SK-N-SH (cell line): Measurements from ENCODE around the gene SRGAP3. TPM values are rescaled to one million over a fixed set of nuclear protein-coding genes. Genes with fewer than 3 reads are reported as not detected.

ENCODE experiments used
- CTCF ChIA-PET: fragments of 300-600, 350-600 bp; formaldehyde crosslinking; extraction: SDS; loops from one replicate; lab custom pipeline; 2021; lab: Yijun Ruan, JAX
- POLR2A ChIA-PET: fragments of 350-600 bp; sonication (Branson Sonifier 250); formaldehyde crosslinking; extraction: SDS; loops from one replicate; lab custom pipeline; 2020; ENCODE audit warnings: antibody characterized with exemption, inconsistent platforms; lab: Yijun Ruan, JAX
- DNase-seq: peaks from one replicate; pipeline ENCODE4 v3.0.0; 2012
- H2AFZ ChIP-seq: fragments of 200-600 bp; sonication (generic); 2 replicates; pipeline ENCODE4 v1.8.1; 2016; ENCODE audit warnings: antibody characterized with exemption, mild to moderate bottlenecking, low read depth
- H3F3A ChIP-seq: fragments of 200-600 bp; sonication (generic); replicated peaks from 2 replicates; pipeline ENCODE3; 2016; ENCODE audit warnings: antibody characterized with exemption, mild to moderate bottlenecking; ENCODE audit not compliant: insufficient read depth
- H3K27ac ChIP-seq, 2 experiments: fragments of 200-500 bp in 1 of 2; fragments of 200-600 bp in 1 of 2; sonication (Bioruptor generic) in 1 of 2; sonication (generic), shearing (Covaris generic) in 1 of 2; 2 replicates each; pipeline versions ENCODE4 v1.5.1 to v1.6.1; 2014 to 2016; ENCODE audit warnings: low read depth in 2 of 2, inconsistent platforms in 1 of 2, low read length in 1 of 2, mild to moderate bottlenecking in 1 of 2, mixed read lengths in 1 of 2
- H3K27me3 ChIP-seq: fragments of 200-600 bp; sonication (generic), shearing (Covaris generic); 2 replicates; pipeline ENCODE4 v1.6.1; 2016; ENCODE audit warnings: mixed run types; ENCODE audit not compliant: insufficient read depth
- H3K36me3 ChIP-seq, 2 experiments: fragments of 200-500 bp in 1 of 2; fragments of 200-600 bp in 1 of 2; sonication (Bioruptor generic) in 1 of 2; sonication (generic) in 1 of 2; replicated peaks in 1 of 2; 2 replicates each; pipeline versions ENCODE3 to v1.5.1; 2014 to 2016; ENCODE audit warnings: low read length in 1 of 2, mild to moderate bottlenecking in 1 of 2; ENCODE audit not compliant: insufficient read depth in 2 of 2, control insufficient read depth in 1 of 2
- H3K4me1 ChIP-seq, 2 experiments: fragments of 200-500 bp in 1 of 2; fragments of 200-600 bp in 1 of 2; sonication (Bioruptor generic) in 1 of 2; sonication (generic), shearing (Covaris generic) in 1 of 2; 2 replicates each; pipeline versions ENCODE4 v1.5.1 to v1.6.1; 2014 to 2016; ENCODE audit warnings: low read depth in 1 of 2, low read length in 1 of 2, mixed run types in 1 of 2; ENCODE audit not compliant: insufficient read depth in 2 of 2, control insufficient read depth in 1 of 2
- H3K4me2 ChIP-seq: fragments of 200-600 bp; sonication (generic), shearing (Covaris generic); 2 replicates; pipeline ENCODE4 v1.6.1; 2017; ENCODE audit warnings: mixed run types
- H3K4me3 ChIP-seq, 2 experiments: fragments of 200-500 bp in 1 of 2; fragments of 200-600 bp in 1 of 2; sonication (Bioruptor generic) in 1 of 2; sonication (generic), shearing (Covaris generic) in 1 of 2; 2 replicates each; pipeline versions ENCODE4 v1.5.1 to v1.8.1; 2014 to 2016; ENCODE audit warnings: low read depth in 2 of 2, inconsistent platforms in 1 of 2, low read length in 1 of 2, mild to moderate bottlenecking in 1 of 2, mixed read lengths in 1 of 2, moderate library complexity in 1 of 2
- H3K79me2 ChIP-seq: fragments of 200-600 bp; sonication (generic); 2 replicates; pipeline ENCODE4 v1.8.1; 2017; ENCODE audit warnings: mild to moderate bottlenecking; ENCODE audit not compliant: insufficient read depth
- H3K9ac ChIP-seq: fragments of 200-600 bp; sonication (generic); 2 replicates; pipeline ENCODE4 v1.6.1; 2017; ENCODE audit warnings: mixed run types
- H3K9me2 ChIP-seq: fragments of 200-600 bp; sonication (generic); 2 replicates; pipeline ENCODE4 v1.6.1; 2017; ENCODE audit warnings: mixed run types
- H3K9me3 ChIP-seq: fragments of 200-600 bp; sonication (generic); 2 replicates; pipeline ENCODE4 v1.6.1; 2017; ENCODE audit warnings: mixed run types, mild to moderate bottlenecking, moderate library complexity
- H4K20me1 ChIP-seq: fragments of 200-600 bp; sonication (generic); 2 replicates; pipeline ENCODE4 v1.6.1; 2017; ENCODE audit warnings: mild to moderate bottlenecking, mixed run types; ENCODE audit not compliant: insufficient read depth
- CHD2 ChIP-seq: fragments of 150-350 bp; IDR thresholded peaks from 2 replicates; pipeline ENCODE4 v1.6.1; 2018; ENCODE audit warnings: low read length; ENCODE audit not compliant: partially characterized antibody
- EP300 ChIP-seq, 2 experiments: IDR thresholded peaks; 2 replicates each; pipeline versions ENCODE4 v1.4.0 to v1.6.1; 2012; ENCODE audit warnings: borderline replicate concordance in 1 of 2, low read depth in 1 of 2, low read length in 1 of 2
- FOSL2 ChIP-seq: IDR thresholded peaks from 2 replicates; pipeline ENCODE4 v1.4.0; 2012; ENCODE audit warnings: low read depth, mild to moderate bottlenecking, moderate library complexity, borderline replicate concordance
- JUND ChIP-seq: IDR thresholded peaks from 2 replicates; pipeline ENCODE4 v1.4.0; 2012
- MXI1 ChIP-seq: IDR thresholded peaks from 2 replicates; pipeline ENCODE4 v1.6.1; 2012; ENCODE audit warnings: mild to moderate bottlenecking, low read depth, low read length, improper control_type of control experiment
- NFIC ChIP-seq: IDR thresholded peaks from 2 replicates; pipeline ENCODE4 v1.4.0; 2012; ENCODE audit warnings: borderline replicate concordance
- NRF1 ChIP-seq: IDR thresholded peaks from 2 replicates; pipeline ENCODE4 v1.6.1; 2012; ENCODE audit warnings: low read depth, mild to moderate bottlenecking, low read length
- RAD21 ChIP-seq: IDR thresholded peaks from 2 replicates; pipeline ENCODE4 v1.6.1; 2012; ENCODE audit warnings: mild to moderate bottlenecking, low read length
- SMC3 ChIP-seq: IDR thresholded peaks from 2 replicates; pipeline ENCODE4 v1.6.1; 2012; ENCODE audit warnings: low read depth, low read length, improper control_type of control experiment
- TCF12 ChIP-seq: IDR thresholded peaks from 2 replicates; pipeline ENCODE4 v1.4.0; 2012
- TEAD4 ChIP-seq: IDR thresholded peaks from 2 replicates; pipeline ENCODE4 v1.4.0; 2012; ENCODE audit warnings: mild to moderate bottlenecking, borderline replicate concordance; ENCODE audit not compliant: insufficient read depth
- WGBS: methylation state at CpG from one replicate; pipeline ENCODE4 v1.1.6; 2017; ENCODE audit warnings: low lambda C conversion rate; 5-methylcytosine and 5-hydroxymethylcytosine counted together
- polyA plus RNA-seq, 3 experiments: library from polyadenylated mRNA; depleted of rRNA; stranded (reverse); fragments of >200 nt; gene quantifications; 2 replicates each; pipeline ENCODE4 v1.2.3, GENCODE V29; 2012
- TF ChIP-seq, protein P1 (sequence below): IDR thresholded peaks from 2 replicates; pipeline ENCODE4 v1.6.1; 2012; ENCODE audit warnings: mild to moderate bottlenecking, low read depth, low read length, moderate library complexity
- TF ChIP-seq, protein P2 (sequence below): fragments of 150-350 bp; IDR thresholded peaks from 2 replicates; pipeline ENCODE4 v1.6.1; 2016; ENCODE audit warnings: mild to moderate bottlenecking, low read depth, low read length
- TF ChIP-seq, protein P3 (sequence below): IDR thresholded peaks from 2 replicates; pipeline ENCODE4 v1.4.0; 2012; ENCODE audit warnings: low read depth
- TF ChIP-seq, protein P4 (sequence below): IDR thresholded peaks from 2 replicates; pipeline ENCODE4; 2012
- TF ChIP-seq, protein P5 (sequence below): fragments of 200-600 bp; sonication (generic); IDR thresholded peaks from 2 replicates; pipeline ENCODE4 v1.6.1; 2017; ENCODE audit warnings: antibody characterized with exemption, mild to moderate bottlenecking, moderate library complexity
- TF ChIP-seq, protein P6 (sequence below): IDR thresholded peaks from 2 replicates; pipeline ENCODE4 v1.4.0; 2012; ENCODE audit warnings: low read depth, borderline replicate concordance

The SRGAP3 gene
- polyA plus RNA-seq, 1 of the 3 experiments (the other 2 are of a cell fraction), result 2.8 TPM

DNA sequence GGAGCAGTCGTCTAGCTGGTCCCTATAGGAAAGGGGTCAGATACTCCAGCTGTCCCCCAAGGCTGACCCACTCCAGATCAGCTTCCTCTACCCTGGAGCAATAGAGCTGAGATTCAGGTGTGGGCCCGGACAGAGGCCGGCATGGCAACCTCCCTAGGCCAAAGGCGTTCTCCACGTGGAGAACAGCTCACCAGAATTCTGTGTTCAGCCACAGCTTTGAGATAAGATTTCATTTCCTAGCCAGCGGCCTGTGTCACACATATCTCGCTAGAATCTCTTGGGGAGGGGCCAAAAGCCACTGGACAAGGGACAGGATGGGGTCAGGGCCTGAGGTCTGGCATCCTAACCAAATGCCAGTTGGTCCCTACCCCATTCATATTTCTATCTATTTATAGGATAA, 20.1 kb downstream of the SRGAP3 start (continued):
- TF ChIP-seq, protein P1, sequence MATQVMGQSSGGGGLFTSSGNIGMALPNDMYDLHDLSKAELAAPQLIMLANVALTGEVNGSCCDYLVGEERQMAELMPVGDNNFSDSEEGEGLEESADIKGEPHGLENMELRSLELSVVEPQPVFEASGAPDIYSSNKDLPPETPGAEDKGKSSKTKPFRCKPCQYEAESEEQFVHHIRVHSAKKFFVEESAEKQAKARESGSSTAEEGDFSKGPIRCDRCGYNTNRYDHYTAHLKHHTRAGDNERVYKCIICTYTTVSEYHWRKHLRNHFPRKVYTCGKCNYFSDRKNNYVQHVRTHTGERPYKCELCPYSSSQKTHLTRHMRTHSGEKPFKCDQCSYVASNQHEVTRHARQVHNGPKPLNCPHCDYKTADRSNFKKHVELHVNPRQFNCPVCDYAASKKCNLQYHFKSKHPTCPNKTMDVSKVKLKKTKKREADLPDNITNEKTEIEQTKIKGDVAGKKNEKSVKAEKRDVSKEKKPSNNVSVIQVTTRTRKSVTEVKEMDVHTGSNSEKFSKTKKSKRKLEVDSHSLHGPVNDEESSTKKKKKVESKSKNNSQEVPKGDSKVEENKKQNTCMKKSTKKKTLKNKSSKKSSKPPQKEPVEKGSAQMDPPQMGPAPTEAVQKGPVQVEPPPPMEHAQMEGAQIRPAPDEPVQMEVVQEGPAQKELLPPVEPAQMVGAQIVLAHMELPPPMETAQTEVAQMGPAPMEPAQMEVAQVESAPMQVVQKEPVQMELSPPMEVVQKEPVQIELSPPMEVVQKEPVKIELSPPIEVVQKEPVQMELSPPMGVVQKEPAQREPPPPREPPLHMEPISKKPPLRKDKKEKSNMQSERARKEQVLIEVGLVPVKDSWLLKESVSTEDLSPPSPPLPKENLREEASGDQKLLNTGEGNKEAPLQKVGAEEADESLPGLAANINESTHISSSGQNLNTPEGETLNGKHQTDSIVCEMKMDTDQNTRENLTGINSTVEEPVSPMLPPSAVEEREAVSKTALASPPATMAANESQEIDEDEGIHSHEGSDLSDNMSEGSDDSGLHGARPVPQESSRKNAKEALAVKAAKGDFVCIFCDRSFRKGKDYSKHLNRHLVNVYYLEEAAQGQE, result no peak
- TF ChIP-seq JUND (no peak), MXI1 (peak; percentile 62; the same call in 1 of the 2 replicates)
- TF ChIP-seq, protein P2, sequence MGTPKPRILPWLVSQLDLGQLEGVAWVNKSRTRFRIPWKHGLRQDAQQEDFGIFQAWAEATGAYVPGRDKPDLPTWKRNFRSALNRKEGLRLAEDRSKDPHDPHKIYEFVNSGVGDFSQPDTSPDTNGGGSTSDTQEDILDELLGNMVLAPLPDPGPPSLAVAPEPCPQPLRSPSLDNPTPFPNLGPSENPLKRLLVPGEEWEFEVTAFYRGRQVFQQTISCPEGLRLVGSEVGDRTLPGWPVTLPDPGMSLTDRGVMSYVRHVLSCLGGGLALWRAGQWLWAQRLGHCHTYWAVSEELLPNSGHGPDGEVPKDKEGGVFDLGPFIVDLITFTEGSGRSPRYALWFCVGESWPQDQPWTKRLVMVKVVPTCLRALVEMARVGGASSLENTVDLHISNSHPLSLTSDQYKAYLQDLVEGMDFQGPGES, result no peak

DNA sequence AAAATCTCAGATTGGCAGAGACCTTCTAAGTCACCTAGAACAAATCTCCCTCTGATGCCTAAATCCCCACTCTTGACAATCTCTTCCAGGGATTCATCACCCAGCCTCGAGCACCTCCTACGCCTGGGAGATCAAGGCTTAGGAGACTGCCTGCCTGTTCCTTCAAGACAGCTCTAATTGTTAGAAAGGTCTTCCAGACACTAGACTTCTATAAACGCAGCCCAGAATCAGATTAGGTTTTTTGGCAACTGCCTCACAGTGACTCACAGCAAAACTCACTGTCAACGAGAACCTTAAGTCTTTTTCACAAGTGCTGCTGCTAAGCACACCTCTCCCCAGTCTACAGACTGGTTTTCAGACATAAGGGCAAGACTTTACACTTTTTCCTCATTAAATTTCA, 23.1 kb downstream of the SRGAP3 start:
- H3K4me2 ChIP-seq, result peak overlapping the region; percentile 25; the same call in 1 of the 2 replicates
- H3K79me2 ChIP-seq, result no peaks in the 10 kb centered on the region
- no peaks in the 10 kb centered on the region for H3K9me3 ChIP-seq
- H3K4me1 ChIP-seq, result peaks cover 0 to 33% of the 10 kb centered on the region in 2 experiments; a peak in 2 of 4 replicates
- H3F3A ChIP-seq, result no peaks in the 10 kb centered on the region
- H4K20me1 ChIP-seq, result no peaks in the 10 kb centered on the region
- CTCF ChIA-PET, result interaction anchor here (0.9 to 2.5 kb wide), 3 partner anchors 16 to 239 kb away, joined by 3 to 8 read pairs (median 3); no protein-coding TSS in a partner anchor
- no peaks in the 10 kb centered on the region for H3K27me3 ChIP-seq
- no peak overlapping the region for H3K4me3 ChIP-seq
- WGBS, result 18% methylated on average over 4 of the region's 4 CpGs
- no peak overlapping the region for H3K9ac ChIP-seq
- no peaks in the 10 kb centered on the region for H3K9me2 ChIP-seq
- H3K36me3 ChIP-seq, result no peaks in the 10 kb centered on the region
- no peak overlapping the region for H2AFZ ChIP-seq
- no peak for DNase-seq
- H3K27ac ChIP-seq, result no peak overlapping the region
- POLR2A ChIA-PET, result no interaction called here
- TF ChIP-seq NFIC, result peak; percentile 73
- TF ChIP-seq TEAD4, result no peak
- TF ChIP-seq, protein P3, sequence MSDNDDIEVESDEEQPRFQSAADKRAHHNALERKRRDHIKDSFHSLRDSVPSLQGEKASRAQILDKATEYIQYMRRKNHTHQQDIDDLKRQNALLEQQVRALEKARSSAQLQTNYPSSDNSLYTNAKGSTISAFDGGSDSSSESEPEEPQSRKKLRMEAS, result no peak
- no peak for TF ChIP-seq SMC3
- peak; percentile 68 for TF ChIP-seq TCF12
- no peak for TF ChIP-seq RAD21
- TF ChIP-seq EP300 (IDR thresholded peaks at IDR 0.05; ENCODE audit: borderline replicate concordance in 1 of 2, low read depth in 1 of 2, low read length in 1 of 2), result peak in 1 of 2 experiments; percentile 20; a peak in 1 of 4 replicates
- TF ChIP-seq, protein P4, sequence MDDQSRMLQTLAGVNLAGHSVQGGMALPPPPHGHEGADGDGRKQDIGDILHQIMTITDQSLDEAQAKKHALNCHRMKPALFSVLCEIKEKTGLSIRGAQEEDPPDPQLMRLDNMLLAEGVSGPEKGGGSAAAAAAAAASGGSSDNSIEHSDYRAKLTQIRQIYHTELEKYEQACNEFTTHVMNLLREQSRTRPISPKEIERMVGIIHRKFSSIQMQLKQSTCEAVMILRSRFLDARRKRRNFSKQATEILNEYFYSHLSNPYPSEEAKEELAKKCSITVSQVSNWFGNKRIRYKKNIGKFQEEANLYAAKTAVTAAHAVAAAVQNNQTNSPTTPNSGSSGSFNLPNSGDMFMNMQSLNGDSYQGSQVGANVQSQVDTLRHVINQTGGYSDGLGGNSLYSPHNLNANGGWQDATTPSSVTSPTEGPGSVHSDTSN, result peak; percentile 18; the same call in 1 of the 2 replicates
- TF ChIP-seq, protein P5, sequence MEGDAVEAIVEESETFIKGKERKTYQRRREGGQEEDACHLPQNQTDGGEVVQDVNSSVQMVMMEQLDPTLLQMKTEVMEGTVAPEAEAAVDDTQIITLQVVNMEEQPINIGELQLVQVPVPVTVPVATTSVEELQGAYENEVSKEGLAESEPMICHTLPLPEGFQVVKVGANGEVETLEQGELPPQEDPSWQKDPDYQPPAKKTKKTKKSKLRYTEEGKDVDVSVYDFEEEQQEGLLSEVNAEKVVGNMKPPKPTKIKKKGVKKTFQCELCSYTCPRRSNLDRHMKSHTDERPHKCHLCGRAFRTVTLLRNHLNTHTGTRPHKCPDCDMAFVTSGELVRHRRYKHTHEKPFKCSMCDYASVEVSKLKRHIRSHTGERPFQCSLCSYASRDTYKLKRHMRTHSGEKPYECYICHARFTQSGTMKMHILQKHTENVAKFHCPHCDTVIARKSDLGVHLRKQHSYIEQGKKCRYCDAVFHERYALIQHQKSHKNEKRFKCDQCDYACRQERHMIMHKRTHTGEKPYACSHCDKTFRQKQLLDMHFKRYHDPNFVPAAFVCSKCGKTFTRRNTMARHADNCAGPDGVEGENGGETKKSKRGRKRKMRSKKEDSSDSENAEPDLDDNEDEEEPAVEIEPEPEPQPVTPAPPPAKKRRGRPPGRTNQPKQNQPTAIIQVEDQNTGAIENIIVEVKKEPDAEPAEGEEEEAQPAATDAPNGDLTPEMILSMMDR, result no peak
- no peak for TF ChIP-seq NRF1
- TF ChIP-seq MXI1, result no peak
- peak; percentile 40; the same call in 1 of the 2 replicates for TF ChIP-seq FOSL2
- 0 out of 2 replicates have a peak, but pooled peaks have one; percentile 36 for TF ChIP-seq JUND
- no peak for TF ChIP-seq CHD2
- TF ChIP-seq, protein P6, sequence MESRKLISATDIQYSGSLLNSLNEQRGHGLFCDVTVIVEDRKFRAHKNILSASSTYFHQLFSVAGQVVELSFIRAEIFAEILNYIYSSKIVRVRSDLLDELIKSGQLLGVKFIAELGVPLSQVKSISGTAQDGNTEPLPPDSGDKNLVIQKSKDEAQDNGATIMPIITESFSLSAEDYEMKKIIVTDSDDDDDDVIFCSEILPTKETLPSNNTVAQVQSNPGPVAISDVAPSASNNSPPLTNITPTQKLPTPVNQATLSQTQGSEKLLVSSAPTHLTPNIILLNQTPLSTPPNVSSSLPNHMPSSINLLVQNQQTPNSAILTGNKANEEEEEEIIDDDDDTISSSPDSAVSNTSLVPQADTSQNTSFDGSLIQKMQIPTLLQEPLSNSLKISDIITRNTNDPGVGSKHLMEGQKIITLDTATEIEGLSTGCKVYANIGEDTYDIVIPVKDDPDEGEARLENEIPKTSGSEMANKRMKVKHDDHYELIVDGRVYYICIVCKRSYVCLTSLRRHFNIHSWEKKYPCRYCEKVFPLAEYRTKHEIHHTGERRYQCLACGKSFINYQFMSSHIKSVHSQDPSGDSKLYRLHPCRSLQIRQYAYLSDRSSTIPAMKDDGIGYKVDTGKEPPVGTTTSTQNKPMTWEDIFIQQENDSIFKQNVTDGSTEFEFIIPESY, result no peak
